CD4-positive, CD25-positive, alpha-beta regulatory T cell (primary cell): ENCODE results near the gene FRY. TPM values are rescaled to one million over a fixed set of nuclear protein-coding genes. Genes with fewer than 3 reads are reported as not detected.

Source experiments
- ATAC-seq, 2 donors: fragments of 150-1000 bp; cut with Tn5 transposase; one replicate each; pipeline ENCODE4 v1.10.0; 2021; ENCODE audit warnings: low read depth in 2 of 2, moderate number of reproducible peaks in 2 of 2, moderate library complexity in 1 of 2
- DNase-seq, 3 donors: peaks; one replicate each; pipeline versions ENCODE4 v3.0.0 to v3.0.0-alpha.2; 2012 to 2022; ENCODE audit warnings: mixed read lengths in 1 of 3
- H3K27ac ChIP-seq: one replicate; pipeline ENCODE4 v1.7.0; 2013; ENCODE audit warnings: mild to moderate bottlenecking, low read length; ENCODE audit not compliant: insufficient read depth, poor library complexity, severe bottlenecking
- H3K27me3 ChIP-seq: one replicate; pipeline ENCODE4 v1.7.0; 2013; ENCODE audit warnings: low read length; ENCODE audit not compliant: control insufficient read depth, insufficient read depth
- H3K36me3 ChIP-seq: one replicate; pipeline ENCODE4 v1.7.0; 2013; ENCODE audit warnings: mild to moderate bottlenecking, low read length, moderate library complexity; ENCODE audit not compliant: control insufficient read depth, insufficient read depth
- H3K4me1 ChIP-seq: 2 replicates; pipeline ENCODE4 v1.7.0; 2013; ENCODE audit warnings: mild to moderate bottlenecking, low read length; ENCODE audit not compliant: insufficient read depth, control insufficient read depth, poor library complexity, severe bottlenecking
- H3K4me3 ChIP-seq: one replicate; pipeline ENCODE4 v1.7.0; 2013; ENCODE audit warnings: low read depth, mild to moderate bottlenecking, low read length, moderate library complexity
- H3K9me3 ChIP-seq, 2 experiments: 1 replicate in 1 of 2; 2 replicates in 1 of 2; pipeline ENCODE4 v1.7.0; 2013; ENCODE audit warnings: low read length in 2 of 2, mild to moderate bottlenecking in 1 of 2, moderate library complexity in 1 of 2; ENCODE audit not compliant: control insufficient read depth in 2 of 2
- H3K27ac Mint-ChIP-seq, 3 donors: one replicate each; pipeline ENCODE4 v1.8.0; 2020 to 2022; ENCODE audit warnings: mild to moderate bottlenecking in 3 of 3, mixed read lengths in 3 of 3, moderate library complexity in 2 of 3
- H3K27me3 Mint-ChIP-seq: one replicate; pipeline ENCODE4 v1.8.0; 2022; ENCODE audit warnings: mild to moderate bottlenecking, mixed read lengths
- H3K36me3 Mint-ChIP-seq: one replicate; pipeline ENCODE4 v1.8.0; 2020; ENCODE audit warnings: mixed read lengths
- H3K4me1 Mint-ChIP-seq, 4 donors: one replicate each; pipeline ENCODE4 v1.8.0; 2020 to 2022; ENCODE audit warnings: mixed read lengths in 4 of 4, mild to moderate bottlenecking in 1 of 4
- H3K4me3 Mint-ChIP-seq, 4 donors: one replicate each; pipeline ENCODE4 v1.8.0; 2020 to 2022; ENCODE audit warnings: mild to moderate bottlenecking in 4 of 4, mixed read lengths in 4 of 4, moderate library complexity in 3 of 4
- H3K9me3 Mint-ChIP-seq, 7 donors: one replicate each; pipeline ENCODE4 v1.8.0; 2020 to 2022; ENCODE audit warnings: mixed read lengths in 7 of 7, mild to moderate bottlenecking in 3 of 7, moderate library complexity in 2 of 7
- polyA plus RNA-seq, 4 donors: library from polyadenylated mRNA; unstranded; fragments of 300-500 nt; fragmentation: Illumina TruSeq; gene quantifications; one replicate each; pipeline ENCODE4 v1.2.3, GENCODE V29; 2021
- total RNA-seq: library from RNA; stranded (reverse); gene quantifications from one replicate; pipeline ENCODE4 v1.2.3, GENCODE V29; 2022

FRY gene
- total and polyA plus RNA-seq, 5 donors from 2014 or later = 0.96 to 12.8 (median 1.0) TPM

- Mint-ChIP-seq H3K4me1 (no peaks in the 10 kb centered on the region), H3K36me3 (peaks cover 6% of the 10 kb centered on the region), H3K9me3 (peaks cover 0 to 7% (median 2%) of the 10 kb centered on the region in 7 donors), H3K4me3 (no peak overlapping the region), H3K27ac (no peak overlapping the region), H3K27me3 (peaks cover 5% of the 10 kb centered on the region)
- Histone ChIP-seq H3K27ac (no peak overlapping the region), H3K36me3 (no peaks in the 10 kb centered on the region), H3K9me3 (no peaks in the 10 kb centered on the region), H3K4me3 (no peak overlapping the region), H3K4me1 (no peaks in the 10 kb centered on the region), H3K27me3 (no peaks in the 10 kb centered on the region)
- DNase-seq (no peak), ATAC-seq (no peak)
Measured at GRCh38 chr13:32124743-32125142, 93.2 kb downstream of the FRY start.

- no peaks in the 10 kb centered on the region for H3K4me1 ChIP-seq
- Mint-ChIP-seq H3K4me1 (no peaks in the 10 kb centered on the region), H3K4me3 (no peak overlapping the region), H3K9me3 (peaks cover 0 to 7% (median 2%) of the 10 kb centered on the region in 7 donors), H3K27me3 (peaks cover 5% of the 10 kb centered on the region), H3K27ac (no peak overlapping the region), H3K36me3 (peaks cover 6% of the 10 kb centered on the region)
- no peaks in the 10 kb centered on the region for H3K36me3 ChIP-seq
- no peak for DNase-seq
- ATAC-seq = no peak
- no peaks in the 10 kb centered on the region for H3K9me3 ChIP-seq
- no peak overlapping the region for H3K4me3 ChIP-seq
- no peaks in the 10 kb centered on the region for H3K27me3 ChIP-seq
- H3K27ac ChIP-seq = no peak overlapping the region
Measured at GRCh38 chr13:32125221-32125689, 93.7 kb downstream of the FRY start.

GRCh38 chr13:32125751-32126150, 94.2 kb downstream of the FRY start:
- Histone ChIP-seq H3K4me3 (no peak overlapping the region), H3K9me3 (no peaks in the 10 kb centered on the region), H3K36me3 (no peaks in the 10 kb centered on the region), H3K4me1 (no peaks in the 10 kb centered on the region), H3K27me3 (no peaks in the 10 kb centered on the region), H3K27ac (no peak overlapping the region)
- DNase-seq (no peak), ATAC-seq (no peak)
- H3K4me3 Mint-ChIP-seq = no peak overlapping the region
- peaks cover 6% of the 10 kb centered on the region for H3K36me3 Mint-ChIP-seq
- H3K27me3 Mint-ChIP-seq = peaks cover 5% of the 10 kb centered on the region
- H3K4me1 Mint-ChIP-seq = no peaks in the 10 kb centered on the region
- no peak overlapping the region for H3K27ac Mint-ChIP-seq
- H3K9me3 Mint-ChIP-seq = peaks cover 0 to 7% (median 2%) of the 10 kb centered on the region in 7 donors

GRCh38 chr13:32126278-32126677, 94.7 kb downstream of the FRY start:
- H3K27ac Mint-ChIP-seq = no peak overlapping the region
- H3K27ac ChIP-seq = no peak overlapping the region
- H3K9me3 Mint-ChIP-seq = peaks cover 0 to 7% (median 2%) of the 10 kb centered on the region in 7 donors
- H3K4me1 ChIP-seq = no peaks in the 10 kb centered on the region
- peaks cover 5% of the 10 kb centered on the region for H3K27me3 Mint-ChIP-seq
- H3K4me3 ChIP-seq = no peak overlapping the region
- H3K36me3 Mint-ChIP-seq = peaks cover 6% of the 10 kb centered on the region
- H3K9me3 ChIP-seq = no peaks in the 10 kb centered on the region
- H3K4me1 Mint-ChIP-seq = no peaks in the 10 kb centered on the region
- DNase-seq (no peak), ATAC-seq (no peak)
- H3K4me3 Mint-ChIP-seq = no peak overlapping the region
- H3K36me3 ChIP-seq = no peaks in the 10 kb centered on the region
- H3K27me3 ChIP-seq = no peaks in the 10 kb centered on the region

GRCh38 chr13:32126756-32127155, 95.2 kb downstream of the FRY start:
- no peak overlapping the region for H3K27ac ChIP-seq
- Mint-ChIP-seq H3K4me1 (no peaks in the 10 kb centered on the region), H3K36me3 (peaks cover 6% of the 10 kb centered on the region), H3K4me3 (no peak overlapping the region), H3K27ac (no peak overlapping the region), H3K27me3 (peaks cover 1% of the 10 kb centered on the region), H3K9me3 (peaks cover 0 to 7% (median 2%) of the 10 kb centered on the region in 7 donors)
- ATAC-seq (no peak), DNase-seq (no peak)
- H3K36me3 ChIP-seq = no peaks in the 10 kb centered on the region
- no peaks in the 10 kb centered on the region for H3K27me3 ChIP-seq
- H3K4me3 ChIP-seq = no peak overlapping the region
- no peaks in the 10 kb centered on the region for H3K4me1 ChIP-seq
- no peaks in the 10 kb centered on the region for H3K9me3 ChIP-seq

GRCh38 chr13:32127691-32128090, 96.1 kb downstream of the FRY start:
- no peak for DNase-seq
- Mint-ChIP-seq H3K27me3 (no peaks in the 10 kb centered on the region), H3K4me3 (no peak overlapping the region), H3K4me1 (no peaks in the 10 kb centered on the region), H3K36me3 (peaks cover 2% of the 10 kb centered on the region), H3K9me3 (peaks cover 0 to 7% (median 2%) of the 10 kb centered on the region in 7 donors), H3K27ac (no peak overlapping the region)
- Histone ChIP-seq H3K9me3 (no peaks in the 10 kb centered on the region), H3K27ac (no peak overlapping the region), H3K36me3 (no peaks in the 10 kb centered on the region), H3K4me1 (no peaks in the 10 kb centered on the region), H3K4me3 (no peak overlapping the region), H3K27me3 (no peaks in the 10 kb centered on the region)
- ATAC-seq = no peak

GRCh38 chr13:32134241-32135055, 102.9 kb downstream of the FRY start:
- no peaks in the 10 kb centered on the region for H3K36me3 ChIP-seq
- H3K4me1 Mint-ChIP-seq = no peaks in the 10 kb centered on the region

GRCh38 chr13:32135056-32135390, 103.4 kb downstream of the FRY start:
- DNase-seq (no peak), ATAC-seq (no peak)
- Mint-ChIP-seq H3K27me3 (no peaks in the 10 kb centered on the region), H3K4me3 (no peak overlapping the region), H3K4me1 (no peaks in the 10 kb centered on the region), H3K9me3 (no peaks in the 10 kb centered on the region), H3K27ac (no peak overlapping the region), H3K36me3 (no peaks in the 10 kb centered on the region)
- Histone ChIP-seq H3K27me3 (peaks cover 4% of the 10 kb centered on the region), H3K9me3 (no peaks in the 10 kb centered on the region), H3K27ac (no peak overlapping the region), H3K4me3 (no peak overlapping the region), H3K36me3 (no peaks in the 10 kb centered on the region), H3K4me1 (no peaks in the 10 kb centered on the region)

More at GRCh38 chr13:32134241-32135055, 102.9 kb downstream of the FRY start:
- H3K4me1 ChIP-seq = no peaks in the 10 kb centered on the region
- H3K4me3 ChIP-seq = no peak overlapping the region
- Mint-ChIP-seq H3K36me3 (no peaks in the 10 kb centered on the region), H3K9me3 (peaks cover 0 to 2% (median 0%) of the 10 kb centered on the region in 7 donors), H3K4me3 (no peak overlapping the region), H3K27ac (no peak overlapping the region), H3K27me3 (no peaks in the 10 kb centered on the region)
- H3K27ac ChIP-seq = no peak overlapping the region
- DNase-seq (no peak), ATAC-seq (no peak)
- peaks cover 4% of the 10 kb centered on the region for H3K27me3 ChIP-seq
- no peaks in the 10 kb centered on the region for H3K9me3 ChIP-seq
